Upper lobe of left lung (tissue), 4 donors: ENCODE results near the gene ZNF12.

ENCODE experiments used
- CTCF ChIP-seq, 6 experiments: fragments of 450-650 bp in 4 of 6; fragments of 200-600 bp in 2 of 6; sonication (generic) in 2 of 6; IDR thresholded peaks; one replicate each; pipeline ENCODE4 v1.5.1; 2016 to 2019; ENCODE audit warnings: antibody characterized with exemption in 6 of 6
- POLR2AphosphoS5 ChIP-seq, 2 donors: sonication (generic); formaldehyde crosslinking; IDR thresholded peaks; one replicate each; pipeline ENCODE4 v1.5.1; 2017; ENCODE audit warnings: antibody characterized with exemption in 2 of 2

GRCh38 chr7:6675807-6676405, 30.8 kb downstream of the ZNF12 start:
- TF ChIP-seq POLR2AphosphoS5 (IDR thresholded peaks at IDR 0.05) (no peak), CTCF (IDR thresholded peaks at IDR 0.05) (no peak)
